Erythroblast (primary cell): Measurements from ENCODE around the gene ZP2.

Source experiments
- GATA1 ChIP-seq: IDR thresholded peaks from 2 replicates; pipeline ENCODE4 v1.6.1; 2011; ENCODE audit warnings: low read depth, mild to moderate bottlenecking, control low read depth, low read length, moderate library complexity
- POLR2A ChIP-seq: IDR thresholded peaks from 2 replicates; pipeline ENCODE4 v1.6.1; 2011; ENCODE audit warnings: mild to moderate bottlenecking, low read length

GRCh38 chr16:21150375-21151001, 60.9 kb downstream of the ZP2 start, which contains the start of gene DNAH3:
- TF ChIP-seq POLR2A (no peak), GATA1 (no peak)
